Stimulated activated CD8-positive, alpha-beta memory T cell treated with anti-CD3 and anti-CD28 coated beads, Interleukin-12 subunit alpha, Interleukin-12 subunit beta, amount 100 ng/mL, for 24 hours (primary cell): ENCODE results near the gene TMTC2.
"Not testable (repeated sequence)": the region's sequence is repeated elsewhere in the genome, so short reads cannot be mapped to it uniquely, and the experiment has no call there.

Experiments
- DNase-seq: peaks from one replicate; pipeline ENCODE4 v3.0.0-alpha.2; 2020; ENCODE audit errors: extremely low read depth

Gene TMTC2

DNA sequence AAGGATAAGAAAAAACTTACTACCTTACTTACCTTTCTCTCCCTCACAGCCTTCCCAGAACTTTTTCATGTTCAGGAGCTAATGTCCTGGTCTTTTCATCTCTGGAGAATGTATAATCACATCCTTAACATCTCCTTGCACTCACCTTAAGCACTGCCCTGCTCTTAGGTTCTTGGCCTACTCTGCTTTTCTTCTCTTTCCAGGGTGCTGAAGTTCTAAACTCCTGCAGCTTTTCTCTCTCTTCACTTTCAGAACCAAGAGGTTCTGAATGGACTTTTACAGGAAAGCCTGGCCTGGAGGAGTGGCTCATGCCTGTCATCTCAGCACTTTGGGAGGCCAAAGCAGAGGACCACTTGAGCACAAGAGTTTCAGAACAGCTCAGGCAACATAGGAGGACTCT is 101.9 kb downstream of the TMTC2 start:
- no peak for DNase-seq

DNA sequence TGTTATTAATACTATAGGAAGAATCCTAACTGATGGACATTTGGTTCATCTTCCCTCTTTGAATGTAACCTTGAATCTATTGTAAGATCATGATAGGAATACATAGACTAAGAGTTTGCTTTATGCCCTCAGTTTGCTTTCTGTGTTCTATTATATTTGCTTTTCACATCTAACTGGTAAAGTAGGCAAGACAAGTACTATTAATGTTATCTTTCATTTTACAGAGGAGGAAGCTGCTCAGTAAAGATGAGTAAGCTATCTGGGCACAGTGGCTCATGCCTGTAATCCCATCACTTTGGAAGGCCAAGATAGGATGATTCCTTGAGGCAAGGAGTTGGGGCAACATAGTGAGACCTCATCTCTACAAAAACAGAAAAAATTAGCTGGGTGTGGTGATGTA is 103.0 kb downstream of the TMTC2 start:
- DNase-seq: no peak

- DNase-seq: no peak
Measured at GRCh38 chr12:82793751-82794281, 107.1 kb downstream of the TMTC2 start.

DNA sequence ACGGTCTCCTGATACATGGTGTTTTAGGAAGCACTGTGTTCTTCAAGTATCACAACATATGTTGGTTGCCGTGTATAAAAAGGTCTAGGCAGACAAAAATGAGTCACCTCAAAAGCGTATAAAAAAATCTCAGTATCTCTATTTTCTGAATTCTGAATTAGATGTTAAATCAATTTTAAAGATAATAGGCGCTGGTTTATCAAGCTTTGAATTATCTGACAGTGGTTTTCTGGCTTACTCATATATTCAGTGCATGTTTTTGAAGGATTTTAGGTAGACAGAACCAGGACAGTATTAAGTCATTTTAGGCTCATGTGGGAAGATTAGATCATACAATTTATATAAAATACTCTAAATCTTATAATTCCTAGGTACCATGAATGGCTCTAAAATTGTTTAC is 110.8 kb downstream of the TMTC2 start:
- DNase-seq: no peak

DNA sequence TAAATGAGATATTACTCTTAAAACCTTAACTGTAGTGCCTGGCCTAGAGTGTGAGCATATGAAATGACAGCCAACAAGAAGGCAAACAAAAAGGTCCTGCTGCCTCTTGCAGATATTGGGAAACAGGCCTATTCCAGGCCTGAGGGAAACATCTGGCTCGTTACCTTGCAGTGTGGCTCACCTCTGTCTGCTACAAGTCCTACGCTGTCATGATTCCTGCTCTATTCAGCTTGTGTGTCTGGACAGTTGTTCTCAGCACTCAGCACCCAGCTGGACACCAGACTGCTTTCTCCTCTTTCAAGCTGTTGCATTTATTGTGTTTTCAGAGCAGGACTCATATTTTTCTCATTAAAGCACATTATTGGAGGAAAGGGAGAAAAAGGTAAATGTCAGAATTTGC is 113.5 kb downstream of the TMTC2 start:
- DNase-seq: no peak

GRCh38 chr12:82801951-82802610 is 115.4 kb downstream of the TMTC2 start:
- DNase-seq: no peak

DNA sequence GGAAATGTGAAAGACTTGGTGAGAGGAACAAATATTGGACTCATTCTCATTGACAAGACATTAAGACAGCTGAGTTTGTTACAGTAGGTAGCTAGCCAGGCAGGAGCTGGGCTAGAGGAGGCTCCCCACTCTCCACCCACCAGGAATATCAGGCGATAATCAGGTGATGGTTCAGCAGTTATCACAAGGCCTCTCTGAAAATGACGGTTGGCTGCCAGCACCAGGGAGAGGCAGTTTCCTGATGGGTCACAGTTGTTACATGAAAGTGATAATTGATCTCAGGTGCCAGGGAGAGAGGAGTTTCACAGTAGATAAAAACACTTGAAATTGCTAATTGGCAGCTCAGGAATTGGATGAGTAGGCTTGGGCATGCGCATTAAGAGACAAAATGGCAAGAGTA is 116.5 kb downstream of the TMTC2 start:
- DNase-seq: no peak

DNA sequence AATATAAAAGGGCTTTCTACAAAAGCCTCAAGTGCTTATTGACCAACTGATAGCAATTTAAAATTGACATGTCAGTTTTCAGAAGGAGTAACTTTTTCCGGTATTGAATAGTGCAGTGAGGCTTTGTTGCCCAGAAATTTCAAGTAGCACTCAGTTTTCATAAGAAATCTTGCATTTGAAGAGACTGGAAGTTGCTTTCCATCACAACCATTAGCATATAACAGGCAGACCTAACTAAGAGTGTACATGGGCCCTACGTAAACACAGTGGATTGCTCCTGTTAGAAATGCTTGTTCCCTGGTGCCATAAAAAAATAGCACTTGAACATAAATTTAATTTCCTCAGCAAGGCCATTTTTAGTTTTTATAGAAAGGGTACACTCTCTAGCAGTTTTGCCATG is 117.9 kb downstream of the TMTC2 start:
- no peak for DNase-seq

DNA sequence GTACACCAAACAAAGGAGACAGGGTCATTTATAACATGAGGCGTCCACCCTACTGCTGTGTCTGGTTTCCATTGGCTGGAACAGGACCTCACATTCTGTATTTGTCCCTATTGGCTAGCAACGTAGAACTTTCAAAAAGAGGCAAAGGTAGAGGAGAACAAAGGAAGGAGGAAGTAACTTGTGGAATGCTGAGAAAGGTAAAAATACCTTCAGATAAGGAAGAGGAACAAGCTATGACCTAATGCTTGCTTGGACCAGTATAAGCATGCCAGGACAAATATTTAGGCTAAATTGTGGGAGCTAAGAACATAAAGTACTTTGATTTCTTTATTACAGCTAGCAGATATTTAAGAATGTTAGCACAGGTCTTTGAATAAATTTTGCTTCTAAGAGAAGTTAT is 118.3 kb downstream of the TMTC2 start:
- DNase-seq: not testable (repeated sequence)

DNA sequence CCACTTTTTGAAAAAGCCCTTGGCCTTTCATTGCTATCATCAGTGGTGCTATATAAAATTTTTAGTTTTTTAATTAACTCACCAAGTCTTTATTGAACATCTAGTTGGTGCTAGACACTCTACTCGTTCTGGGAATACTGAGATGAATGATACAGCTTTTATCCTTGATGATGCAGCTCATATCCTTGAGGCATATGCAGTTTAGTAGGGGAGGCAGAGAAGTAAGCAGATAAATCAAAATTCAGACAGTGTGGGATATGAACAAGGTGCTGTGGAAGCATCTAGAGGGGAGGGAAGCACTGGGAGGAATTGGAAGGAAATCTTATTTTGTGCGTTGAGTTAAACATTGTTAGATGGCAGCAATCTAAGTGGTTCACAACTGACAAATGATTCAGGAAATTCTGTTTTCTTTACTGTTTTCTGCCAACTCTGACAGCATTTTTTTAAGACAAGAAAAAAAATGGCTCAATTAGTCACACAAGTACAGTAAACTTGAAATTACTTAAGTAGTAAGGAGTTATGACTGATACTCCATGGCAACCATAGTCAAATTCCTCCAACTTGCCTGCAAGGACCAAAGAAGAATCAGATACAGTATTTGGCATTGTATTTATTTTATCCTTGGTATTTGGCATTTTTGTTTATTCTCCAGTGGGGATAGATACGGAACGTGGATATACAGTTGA is 119.2 kb downstream of the TMTC2 start:
- no peak for DNase-seq

- DNase-seq: no peak
Measured at GRCh38 chr12:82807132-82807737, 120.5 kb downstream of the TMTC2 start.

GRCh38 chr12:82810568-82810967 is 123.9 kb downstream of the TMTC2 start:
- DNase-seq: no peak

- no peak for DNase-seq
Measured at GRCh38 chr12:82817368-82817767, 130.7 kb downstream of the TMTC2 start.

DNA sequence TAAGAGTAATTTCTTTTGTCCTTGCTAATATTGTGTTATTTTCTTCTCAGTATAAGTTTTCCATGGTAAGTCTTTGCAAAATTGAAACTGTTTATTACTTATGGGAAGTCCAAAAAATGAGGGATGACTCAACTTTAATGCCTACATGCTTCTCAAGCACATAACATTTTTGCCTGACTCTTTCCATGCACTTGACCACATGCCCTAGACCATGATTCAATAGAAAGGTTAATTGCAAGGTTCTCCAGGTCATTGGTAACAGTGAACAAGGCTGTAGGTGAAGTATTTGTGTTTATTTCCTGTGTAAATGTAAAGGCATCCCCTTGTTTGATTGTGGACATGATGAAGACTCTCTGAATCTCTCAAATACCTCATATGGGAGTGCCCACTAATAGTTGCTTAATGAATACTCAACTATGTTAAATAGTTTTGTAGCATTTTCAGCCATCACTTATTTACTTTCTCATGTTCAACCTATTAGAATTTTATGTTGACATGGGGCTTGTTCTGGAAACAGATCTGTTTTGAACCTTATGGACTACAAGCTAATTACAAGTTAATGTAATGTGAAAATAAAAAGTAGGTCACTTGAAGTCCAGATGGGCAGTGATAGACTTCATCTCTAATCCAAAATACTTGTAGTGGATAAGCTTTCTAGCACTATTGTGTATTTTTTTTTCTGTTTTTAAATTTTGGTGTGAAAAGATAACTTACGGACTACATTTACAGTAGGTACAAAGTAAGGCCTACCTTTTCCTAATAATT is 131.7 kb downstream of the TMTC2 start:
- no peak for DNase-seq

DNA sequence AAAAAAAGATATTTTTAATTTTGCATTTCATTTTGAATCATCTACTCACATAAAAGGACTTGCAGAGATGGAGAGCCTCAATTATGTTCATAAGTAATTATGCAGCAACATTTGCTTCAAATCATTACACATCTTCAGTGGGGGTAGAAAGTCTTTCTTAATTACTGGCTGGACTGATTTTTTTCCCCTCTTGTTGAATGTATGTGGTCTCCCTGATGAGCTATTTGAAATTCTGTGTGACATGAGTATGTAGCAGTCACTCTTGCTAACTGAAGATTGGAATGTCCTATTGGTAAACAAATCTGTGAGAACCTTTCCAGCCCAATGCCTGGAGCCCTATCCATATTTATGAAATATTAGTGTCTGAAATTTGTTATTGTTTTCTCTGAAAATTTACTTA is 139.8 kb downstream of the TMTC2 start:
- no peak for DNase-seq

DNA sequence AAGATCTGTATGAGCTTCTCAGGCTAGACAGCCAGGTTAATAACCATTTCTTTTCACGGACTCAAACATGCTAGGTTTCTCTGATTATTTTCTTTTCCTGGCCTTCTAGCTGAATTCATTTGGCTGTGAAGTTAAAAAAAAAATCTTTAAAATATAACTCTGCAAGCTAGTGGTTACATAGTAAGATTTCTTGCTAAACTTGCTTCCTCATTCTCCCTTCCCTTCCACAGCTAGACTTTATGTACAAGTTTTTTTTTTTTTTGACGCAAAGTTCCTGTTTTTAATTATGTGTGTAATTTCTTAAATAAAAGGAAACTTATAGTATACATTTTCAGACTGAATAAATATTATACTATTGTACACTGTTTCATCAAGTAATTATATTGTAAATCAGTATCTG is 145.4 kb downstream of the TMTC2 start:
- DNase-seq: no peak

GRCh38 chr12:82832981-82833380 is 146.3 kb downstream of the TMTC2 start:
- DNase-seq: no peak

- DNase-seq: no peak
Measured at GRCh38 chr12:82833481-82833880, 146.8 kb downstream of the TMTC2 start.

DNA sequence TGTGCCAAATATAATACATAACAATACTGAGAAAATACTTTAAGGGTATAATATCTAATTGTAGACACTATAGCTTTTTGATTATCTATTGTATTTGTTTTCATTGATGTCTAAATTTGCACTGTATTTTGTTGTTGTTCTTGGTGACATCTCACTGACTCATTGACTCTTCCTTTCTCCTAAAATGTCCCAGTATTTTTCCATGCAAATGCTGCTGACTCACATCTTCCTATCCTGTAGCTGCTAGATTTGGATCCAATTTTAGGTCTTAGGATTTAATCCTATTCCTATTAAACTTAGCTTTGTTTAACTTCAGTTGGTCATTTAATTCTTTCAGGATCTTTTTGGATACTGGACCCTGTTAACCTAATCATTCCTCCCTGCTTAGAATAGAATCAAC is 148.5 kb downstream of the TMTC2 start:
- no peak for DNase-seq

GRCh38 chr12:82838131-82838551 is 151.4 kb downstream of the TMTC2 start:
- DNase-seq: no peak

DNA sequence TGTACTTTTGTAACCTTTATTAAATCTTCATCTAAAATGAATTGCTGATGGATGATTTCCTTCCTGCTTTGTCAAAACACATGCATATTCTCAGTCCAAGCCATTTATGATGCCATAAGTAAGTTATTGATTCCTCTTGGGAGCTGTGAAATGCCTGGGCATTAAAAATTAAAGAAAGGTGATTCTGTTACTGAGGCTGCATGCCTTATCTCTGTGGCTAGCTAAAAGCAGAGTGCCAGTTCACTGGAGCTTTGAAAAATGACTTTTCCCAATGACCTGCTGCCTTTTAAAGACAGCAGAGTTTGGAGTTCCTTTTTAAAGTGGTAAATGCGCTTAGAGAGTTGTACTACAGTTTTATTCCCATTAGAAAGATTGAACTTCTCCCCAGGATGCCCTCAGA is 152.1 kb downstream of the TMTC2 start:
- no peak for DNase-seq

- DNase-seq: no peak
Measured at GRCh38 chr12:82839796-82840195, 153.1 kb downstream of the TMTC2 start.
